GM15510 (cell line): ENCODE data around the gene SELENOH.

Source experiments
- POLR2A ChIP-seq: IDR thresholded peaks from 3 replicates; pipeline ENCODE4 v1.6.1; 2011; ENCODE audit warnings: borderline replicate concordance; ENCODE audit not compliant: insufficient read length; ENCODE audit errors: extremely low read depth

The SELENOH gene

GRCh38 chr11:57773026-57773598, 31.8 kb downstream of the SELENOH start:
- TF ChIP-seq POLR2A: no peak

- no peak for TF ChIP-seq POLR2A
These were observed 34.2 kb downstream of the SELENOH start for GRCh38 chr11:57775491-57775890.

DNA sequence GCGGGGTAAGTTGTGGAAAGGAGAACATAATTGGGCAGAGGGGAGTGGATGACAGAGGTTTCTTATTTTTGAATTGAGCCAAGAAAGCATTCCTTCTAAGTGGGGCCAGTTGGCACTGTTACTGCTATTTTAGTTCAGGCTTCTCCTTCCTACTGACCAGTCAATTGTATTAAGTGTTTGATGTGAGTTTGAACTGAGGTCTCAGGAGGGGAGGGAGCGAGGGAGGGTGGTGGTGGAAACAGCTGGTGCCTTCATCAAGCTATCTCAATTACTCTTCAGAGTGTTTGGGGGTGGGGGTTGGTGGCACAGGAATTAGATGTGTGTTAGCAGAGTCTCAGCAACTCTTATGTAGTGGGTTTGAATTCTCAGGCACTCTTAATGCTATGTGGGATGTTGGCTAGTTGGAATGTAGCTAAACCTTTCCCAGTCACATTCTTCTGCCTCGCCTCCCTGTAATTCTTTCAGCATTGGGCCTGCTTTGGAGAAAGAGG, 34.8 kb downstream of the SELENOH start:
- no peak for TF ChIP-seq POLR2A

GRCh38 chr11:57776577-57777210, 35.4 kb downstream of the SELENOH start:
- no peak for TF ChIP-seq POLR2A

GRCh38 chr11:57777969-57778317, 36.7 kb downstream of the SELENOH start:
- TF ChIP-seq POLR2A: no peak

DNA sequence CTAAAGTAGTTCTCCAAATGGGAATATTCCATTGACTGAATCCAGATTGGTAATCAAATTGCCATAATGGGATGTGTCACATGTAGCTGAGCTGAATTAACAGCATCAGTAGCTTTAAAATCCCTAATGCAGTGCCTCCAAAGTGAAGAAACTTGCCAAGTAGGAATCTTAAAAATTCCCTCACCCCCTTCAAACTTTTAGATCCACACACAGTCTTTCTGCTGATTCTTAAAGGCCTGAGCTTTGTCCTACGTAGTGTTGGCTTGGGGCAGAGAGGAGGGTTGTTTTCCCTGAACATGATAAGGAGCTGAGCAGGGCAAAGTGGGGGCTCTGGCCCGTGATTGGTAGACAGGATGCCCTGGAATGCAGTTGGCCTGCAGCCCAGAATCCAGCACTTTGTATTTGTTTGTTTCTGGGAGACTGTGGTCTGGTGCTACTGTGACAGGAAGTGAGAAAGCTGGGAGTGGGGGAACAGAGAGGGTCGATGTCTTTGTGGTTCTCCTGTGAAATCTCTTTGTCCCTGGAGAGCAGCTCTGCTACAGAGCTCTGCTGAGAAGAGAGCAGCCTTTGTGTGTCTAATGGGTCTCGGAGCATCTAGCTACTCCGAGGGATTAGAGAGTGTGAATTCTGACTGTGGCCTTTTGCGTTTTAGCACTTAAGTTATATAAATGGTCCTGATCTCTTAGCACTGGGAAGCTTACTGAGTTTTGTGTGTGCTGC, 37.2 kb downstream of the SELENOH start:
- TF ChIP-seq POLR2A: no peak

GRCh38 chr11:57779276-57779675, 38.0 kb downstream of the SELENOH start:
- TF ChIP-seq POLR2A: no peak

DNA sequence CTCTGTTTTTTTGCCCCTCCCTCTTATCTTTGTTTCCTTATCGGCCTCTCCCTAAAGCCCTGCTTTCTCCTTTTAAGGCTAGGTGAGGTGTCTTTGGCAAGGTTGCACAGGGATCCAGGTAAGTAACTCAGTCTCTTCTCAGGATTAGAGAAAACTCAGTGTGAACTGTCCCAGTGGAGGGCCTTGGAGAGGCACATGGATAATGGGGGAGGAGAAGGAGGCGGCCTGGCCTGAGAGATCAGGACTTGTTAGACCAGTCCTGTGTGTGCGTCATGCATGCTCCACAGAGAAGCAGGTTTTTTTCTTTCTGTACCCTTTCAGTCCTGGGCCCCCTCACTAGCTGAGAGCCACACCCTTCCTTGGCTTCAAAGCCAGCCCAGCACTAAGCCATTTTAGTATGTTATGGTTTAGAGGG, 40.2 kb downstream of the SELENOH start:
- no peak for TF ChIP-seq POLR2A

- TF ChIP-seq POLR2A: no peak
These were observed 43.8 kb downstream of the SELENOH start for GRCh38 chr11:57785072-57785471.

GRCh38 chr11:57786436-57786835, 45.1 kb downstream of the SELENOH start:
- no peak for TF ChIP-seq POLR2A

GRCh38 chr11:57787006-57787604, 45.8 kb downstream of the SELENOH start:
- no peak for TF ChIP-seq POLR2A

DNA sequence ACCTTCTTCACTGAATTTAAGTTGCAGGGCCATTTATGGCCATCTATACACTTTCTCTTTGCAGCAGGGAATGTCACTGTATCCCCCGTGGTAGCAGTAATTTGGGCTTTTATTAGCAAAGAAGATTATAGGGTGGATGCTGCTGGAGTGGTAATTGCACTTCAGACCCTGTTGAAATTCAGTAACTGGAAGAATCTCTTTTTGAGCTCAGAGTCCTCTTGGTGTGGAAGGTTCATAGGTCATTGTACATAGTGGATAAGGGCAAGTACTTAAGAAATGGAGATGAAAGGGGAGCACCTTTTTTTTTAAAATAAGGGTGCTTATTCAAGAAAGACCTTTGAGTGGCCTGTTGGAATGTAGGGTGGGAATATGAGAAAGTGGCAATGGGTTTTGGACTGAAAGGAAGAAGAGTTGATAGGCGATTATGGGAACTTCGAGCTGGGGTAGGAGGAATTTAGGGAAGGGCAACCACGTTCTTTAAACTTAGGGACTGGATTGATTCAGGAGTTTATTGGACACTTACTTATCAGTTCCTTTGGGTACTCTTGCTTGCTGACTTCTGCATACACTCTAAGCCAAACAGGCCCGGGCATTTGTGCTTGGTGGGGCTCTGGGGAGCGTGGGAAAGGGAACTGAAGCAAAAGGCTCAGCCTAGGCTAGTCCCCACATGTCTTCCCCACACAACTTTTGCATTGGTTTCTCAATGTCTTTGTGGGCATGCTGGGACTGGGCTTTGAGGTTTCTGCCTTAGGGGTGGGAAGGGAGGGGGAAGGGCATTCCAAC, 46.8 kb downstream of the SELENOH start:
- TF ChIP-seq POLR2A: no peak

- no peak for TF ChIP-seq POLR2A
These were observed 47.4 kb downstream of the SELENOH start for GRCh38 chr11:57788703-57789088.

DNA sequence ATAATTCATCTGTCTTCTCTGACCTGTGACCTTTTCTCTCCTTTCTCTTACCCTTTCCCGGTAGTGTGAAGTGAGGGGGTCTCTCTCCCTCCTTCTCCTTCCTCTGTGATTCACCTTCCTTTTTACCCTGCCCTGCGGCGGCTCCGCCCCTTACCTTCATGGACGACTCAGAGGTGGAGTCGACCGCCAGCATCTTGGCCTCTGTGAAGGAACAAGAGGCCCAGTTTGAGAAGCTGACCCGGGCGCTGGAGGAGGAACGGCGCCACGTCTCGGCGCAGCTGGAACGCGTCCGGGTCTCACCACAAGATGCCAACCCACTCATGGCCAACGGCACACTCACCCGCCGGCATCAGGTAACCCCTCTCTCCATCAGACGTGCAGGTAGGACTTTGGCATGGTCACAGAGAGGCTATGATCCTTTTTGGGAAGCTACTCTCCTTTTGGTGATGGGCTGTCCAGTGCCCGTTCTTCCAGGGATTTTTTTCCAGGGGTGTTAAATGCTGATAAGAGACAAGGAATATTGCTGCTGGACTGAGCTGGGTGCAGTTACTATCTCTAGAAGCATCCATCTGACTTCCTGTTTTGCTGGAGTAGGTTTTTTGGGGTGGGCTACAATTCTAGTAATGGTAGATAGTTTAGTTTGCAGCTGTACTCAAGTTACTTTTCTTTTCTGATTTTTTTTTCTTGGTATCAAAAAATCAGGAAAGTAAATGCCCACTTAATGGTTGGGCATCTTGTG, 50.2 kb downstream of the SELENOH start:
- TF ChIP-seq POLR2A: no peak
